Stimulated activated CD4-positive, alpha-beta T cell treated with anti-CD3 and anti-CD28 coated beads, Interleukin-15, amount 100 ng/mL, for 48 hours (primary cell): ENCODE measurements around the gene PSMB8.
A peak's percentile ranks its signal among the peaks of the same experiment; 100 is the strongest.

ENCODE experiments used
- DNase-seq, 2 donors: peaks; one replicate each; pipeline ENCODE4 v3.0.0-alpha.2; 2020; ENCODE audit warnings: low read depth in 2 of 2

Gene PSMB8

DNA sequence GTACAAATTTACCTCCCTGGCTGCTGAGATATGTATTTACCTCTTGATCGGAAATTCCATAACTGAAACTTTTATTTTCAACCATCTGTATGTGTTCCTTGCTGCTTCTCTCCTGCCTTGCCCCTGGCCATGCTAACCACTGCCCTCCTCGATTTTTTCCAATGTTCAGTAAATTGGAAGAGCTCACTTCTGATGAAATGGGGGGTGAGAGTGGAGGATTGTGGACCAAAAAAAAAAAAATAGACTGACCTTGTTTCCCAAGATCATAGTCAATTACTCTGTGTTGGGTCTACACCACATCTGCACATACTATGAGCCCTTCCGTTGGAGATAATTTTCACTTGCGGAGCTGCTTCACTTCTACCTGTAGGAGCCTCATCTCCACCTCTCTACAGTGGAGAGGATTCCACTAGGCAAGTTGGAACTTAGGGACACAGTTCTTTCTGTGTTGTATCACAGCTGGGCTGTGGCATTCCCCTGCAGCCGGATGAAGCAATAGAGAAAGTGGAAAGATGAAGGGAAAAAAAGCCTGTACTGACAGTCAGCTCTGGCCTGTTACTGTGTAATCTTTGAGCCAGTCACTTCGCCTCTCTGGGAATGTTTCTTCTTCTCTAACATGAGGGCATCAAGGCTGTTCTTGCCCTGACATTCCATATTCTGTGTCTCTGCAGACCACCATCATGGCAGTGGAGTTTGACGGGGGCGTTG is 11.8 kb upstream of the PSMB8 start:
- no peak for DNase-seq

DNA sequence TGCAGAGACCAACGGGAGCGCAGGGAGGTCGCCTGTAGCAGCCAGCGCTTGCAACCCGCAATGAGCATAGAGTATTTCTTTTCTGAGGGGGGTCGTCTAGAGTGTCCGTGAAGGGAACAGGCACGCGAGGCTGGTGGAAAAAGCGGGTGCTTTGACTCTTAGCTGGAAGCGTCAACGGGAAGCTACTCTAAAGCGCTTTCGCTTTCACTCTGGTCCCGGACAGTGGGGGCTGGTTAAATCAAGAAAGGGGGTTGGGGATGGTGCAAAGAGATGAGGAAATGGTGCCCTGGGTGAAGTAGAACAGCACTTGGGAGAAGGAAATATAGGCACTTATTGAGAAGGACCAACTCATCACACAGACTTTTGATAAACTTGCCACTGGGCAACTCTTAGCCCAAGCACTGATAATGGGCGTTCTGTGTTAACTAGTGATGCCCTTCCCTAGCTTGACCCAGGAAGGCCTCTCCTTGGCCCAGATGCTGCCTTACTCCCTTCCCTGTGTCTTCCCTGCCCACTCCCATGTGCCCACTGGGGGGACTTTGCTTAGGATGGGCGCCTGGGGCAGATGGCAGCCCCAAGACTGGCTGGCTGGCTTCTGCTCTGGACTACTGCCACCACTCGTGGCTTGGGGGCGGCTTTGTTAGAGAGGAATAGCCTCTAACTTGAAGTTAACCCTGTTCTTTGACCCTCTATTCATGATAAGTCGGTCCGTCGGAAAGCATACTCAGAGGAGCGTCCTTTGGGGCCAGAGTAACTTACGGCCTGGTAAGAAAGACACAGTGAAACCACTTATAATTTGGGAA is 10.7 kb upstream of the PSMB8 start:
- peak in 1 of 2 donors; percentile 42 for DNase-seq

DNA sequence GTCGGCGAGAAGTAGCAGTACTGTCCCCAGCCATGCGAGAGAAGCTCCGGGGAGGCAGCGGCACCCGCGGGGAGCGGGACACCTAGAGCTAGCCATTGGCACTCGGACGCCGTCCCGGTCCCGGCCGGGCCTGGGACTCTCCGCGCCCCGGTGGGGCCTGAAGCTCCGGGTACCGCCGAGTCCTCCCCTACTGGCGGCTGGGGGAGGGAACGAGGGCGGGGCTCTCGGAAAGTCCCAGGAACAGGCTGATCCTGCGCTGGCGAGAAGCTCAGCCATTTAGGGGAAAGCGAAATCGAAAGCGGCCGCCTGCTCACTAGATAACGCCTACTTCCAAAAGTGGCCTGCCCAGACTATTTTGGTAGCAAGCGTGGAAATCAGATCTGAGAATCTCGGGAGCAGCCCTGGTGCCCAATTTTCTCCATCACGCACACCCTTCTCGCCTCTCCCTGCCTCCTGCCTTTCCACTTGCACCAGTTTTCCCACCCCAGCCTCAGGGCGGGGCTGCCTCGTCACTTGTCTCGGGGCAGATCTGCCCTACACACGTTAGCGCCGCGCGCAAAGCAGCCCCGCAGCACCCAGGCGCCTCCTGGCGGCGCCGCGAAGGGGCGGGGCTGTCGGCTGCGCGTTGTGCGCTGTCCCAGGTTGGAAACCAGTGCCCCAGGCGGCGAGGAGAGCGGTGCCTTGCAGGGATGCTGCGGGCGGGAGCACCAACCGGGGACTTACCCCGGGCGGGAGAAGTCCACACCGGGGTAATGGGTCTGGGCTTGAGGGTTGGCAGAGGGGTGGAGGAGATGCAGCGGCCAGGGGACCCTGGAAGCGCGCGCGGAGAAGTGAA is 9.9 kb upstream of the PSMB8 start, which contains the start of the genes PSMB9 and TAP1:
Gene PSMB9 (plus strand): TSS at position 652 of the 835 bp plus-strand sequence. CDS start 38 bp downstream, at position 690.
Gene TAP1 (minus strand): TSS at position 164 of the 835 bp plus-strand sequence. CDS start 68 bp downstream, at position 96.
- DNase-seq, result peak; percentile 93

DNA sequence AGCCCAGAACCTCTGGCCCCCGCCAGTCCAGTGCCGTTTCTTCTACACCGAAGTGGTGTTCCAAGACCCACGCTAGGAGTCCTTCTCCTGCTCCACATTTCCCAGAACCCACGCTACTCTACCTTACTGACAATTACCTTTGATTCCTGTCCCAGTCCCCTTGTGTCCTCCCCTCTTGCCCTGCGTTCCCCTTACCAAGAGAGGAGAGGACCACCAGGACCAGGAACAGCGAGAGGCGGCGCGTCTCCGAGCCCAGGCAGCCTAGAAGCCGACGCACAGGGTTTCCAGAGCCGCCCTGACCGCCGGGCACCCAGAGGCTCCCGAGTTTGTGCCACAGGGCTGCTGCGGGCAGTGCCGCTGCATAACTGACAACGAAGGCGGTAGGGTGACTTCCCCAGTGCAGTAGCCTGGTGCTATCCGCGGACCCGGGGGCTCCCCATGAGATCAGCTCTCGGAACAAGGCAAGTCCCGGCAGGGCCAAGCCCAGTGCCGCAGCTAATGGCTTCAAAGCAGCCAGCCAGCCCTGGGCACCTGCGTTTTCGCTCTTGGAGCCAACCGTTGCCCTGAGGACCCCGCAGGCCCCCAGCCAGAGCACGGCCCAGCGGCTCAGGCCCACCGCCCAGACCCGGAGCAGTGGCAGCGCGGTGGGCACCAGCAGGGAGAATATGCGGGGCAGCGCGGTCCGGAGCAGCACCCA is 9.1 kb upstream of the PSMB8 start:
- DNase-seq, result peak in 1 of 2 donors; percentile 35

DNA sequence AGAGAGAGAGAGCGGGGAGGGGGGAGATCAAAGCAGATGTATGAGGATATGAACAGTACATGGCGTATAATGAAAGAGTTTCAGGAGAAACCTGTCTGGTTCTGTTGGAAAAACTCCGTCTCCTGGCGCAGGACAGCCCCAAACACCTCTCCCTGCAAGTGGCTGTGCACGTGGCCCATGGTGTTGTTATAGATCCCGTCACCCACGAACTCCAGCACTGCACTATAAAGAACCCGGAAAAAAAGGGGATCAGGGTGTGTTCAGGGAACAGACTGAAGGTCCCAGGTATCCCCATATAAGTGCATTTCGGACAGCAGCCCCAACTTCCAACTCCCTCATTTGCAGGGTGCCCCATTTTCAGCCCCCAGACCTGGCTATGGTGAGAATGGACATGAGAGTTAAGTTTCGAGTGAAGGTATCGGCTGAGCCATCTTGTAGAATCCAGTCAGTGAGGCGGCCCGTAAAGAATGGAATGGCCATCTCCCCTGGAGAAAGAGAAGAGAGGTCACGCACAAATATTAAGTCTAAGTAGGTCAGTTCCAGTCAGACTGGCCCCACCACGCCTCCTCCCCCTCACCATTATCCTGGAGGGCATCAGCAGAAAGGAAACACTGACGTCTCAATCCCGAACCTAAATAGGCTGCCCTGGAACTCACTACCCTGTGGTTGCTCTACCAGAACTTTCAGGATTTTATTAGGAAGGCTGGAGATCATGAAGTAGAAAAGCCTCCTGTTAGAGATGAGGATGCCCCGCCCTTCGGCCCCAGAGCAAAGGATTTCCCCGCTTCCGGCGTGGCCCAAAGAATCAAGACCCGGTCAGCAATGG is 8.4 kb upstream of the PSMB8 start:
- DNase-seq, result no peak

DNA sequence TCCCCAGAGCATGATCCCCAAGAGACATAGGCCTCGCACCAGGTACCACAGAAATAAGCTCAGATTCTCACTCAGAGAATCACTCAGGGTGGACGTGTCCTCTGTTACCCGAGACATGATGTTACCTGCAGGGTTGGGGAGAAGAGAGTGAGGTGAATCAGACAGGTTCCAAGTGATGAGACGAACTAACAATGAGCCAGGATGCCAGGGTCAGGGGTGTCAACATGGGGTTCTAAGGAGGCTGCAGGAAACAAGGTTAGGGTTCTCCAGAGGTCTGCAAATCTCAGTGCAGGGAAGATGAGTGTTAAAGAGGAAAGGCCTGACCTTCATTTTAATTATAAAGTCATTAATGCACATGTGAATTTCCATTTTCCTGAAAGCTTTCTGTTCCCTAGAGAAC is 7.2 kb upstream of the PSMB8 start:
- DNase-seq, result no peak

DNA sequence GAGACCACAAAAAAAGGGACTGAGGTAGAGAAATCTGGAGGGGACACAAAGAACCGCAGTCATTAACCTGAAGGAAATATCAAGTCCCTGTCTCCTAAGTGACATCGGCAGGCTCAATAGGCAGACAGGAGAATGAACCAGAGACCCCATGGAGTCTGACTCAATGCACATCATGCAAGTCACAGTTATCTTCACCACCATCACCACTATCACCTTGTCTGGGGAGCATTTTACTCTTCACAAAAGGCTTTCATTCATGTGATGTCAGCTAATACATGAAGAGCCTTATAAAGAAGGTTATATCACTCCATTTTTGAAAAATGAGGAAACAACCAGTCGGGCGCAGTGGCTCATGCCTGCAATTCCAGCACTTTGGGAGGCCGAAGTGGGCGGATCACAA is 5.3 kb upstream of the PSMB8 start:
- DNase-seq, result no peak

DNA sequence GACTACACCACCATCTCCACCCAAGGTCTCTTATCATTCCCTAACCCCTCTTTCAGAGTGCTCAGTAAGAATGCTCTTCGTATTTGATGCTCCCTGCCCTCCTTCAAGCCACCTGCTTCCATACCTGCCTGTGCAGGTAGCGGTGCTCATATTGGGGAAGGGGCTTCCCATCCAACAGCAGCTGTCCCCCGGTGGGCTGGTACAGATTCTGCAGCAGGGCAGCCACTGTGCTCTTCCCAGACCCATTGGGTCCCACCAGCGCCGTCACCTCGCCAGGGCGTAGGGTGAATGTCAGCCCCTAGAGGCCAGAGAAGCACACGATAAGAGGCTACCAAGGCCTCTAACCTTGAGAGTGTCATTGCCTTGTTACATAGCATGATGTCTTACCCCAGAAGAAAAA is 3.9 kb upstream of the PSMB8 start:
- no peak for DNase-seq

DNA sequence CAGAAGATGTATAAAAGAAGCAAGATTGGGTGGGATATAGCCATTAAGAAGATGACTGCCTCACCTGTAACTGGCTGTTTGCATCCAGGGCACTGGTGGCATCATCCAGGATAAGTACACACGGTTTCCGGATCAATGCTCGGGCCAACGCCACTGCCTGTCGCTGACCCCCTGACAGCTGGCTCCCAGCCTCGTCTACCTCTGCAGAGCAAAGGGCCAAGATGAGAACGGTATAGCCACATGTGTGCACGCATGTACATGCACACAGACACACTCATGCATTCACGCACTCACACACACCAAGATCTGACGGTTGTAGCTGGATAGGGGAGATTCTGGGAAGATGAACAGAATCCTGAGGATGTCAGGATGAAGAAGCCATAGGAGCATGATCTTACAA is 3.2 kb upstream of the PSMB8 start:
- no peak for DNase-seq

- DNase-seq, result no peak
These were observed 1.6 kb upstream of the PSMB8 start for GRCh38 chr6:32845384-32845884.

DNA sequence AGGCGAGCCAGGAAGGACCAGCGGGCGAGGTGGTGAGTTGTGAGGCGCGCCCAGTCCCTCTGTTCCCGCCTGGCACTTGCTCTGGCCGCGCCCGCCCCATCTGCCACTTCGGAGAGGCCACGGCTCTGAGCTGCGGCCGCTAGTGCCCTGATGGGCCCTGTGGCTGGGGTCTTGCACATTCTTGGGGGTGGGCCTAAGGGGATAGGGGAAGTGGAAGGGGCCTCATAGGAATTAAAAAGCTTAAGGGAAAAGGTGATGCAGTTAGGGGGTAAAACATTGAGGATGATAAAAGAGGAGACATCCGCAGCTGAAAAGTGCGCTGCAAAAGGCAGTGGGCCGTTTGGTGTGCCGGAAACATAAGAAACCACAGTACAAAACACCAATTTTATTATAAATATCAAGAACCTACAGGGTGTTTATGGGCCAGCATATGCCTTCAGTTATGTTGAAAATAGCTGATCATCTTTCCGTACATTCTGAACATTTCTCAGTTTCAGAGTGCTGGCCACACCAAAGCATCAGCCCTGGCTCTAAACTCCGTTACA is 1.1 kb upstream of the PSMB8 start:
- DNase-seq, result no peak

GRCh38 chr6:32843331-32843978 is 392 bp downstream of the PSMB8 start:
- DNase-seq, result no peak

GRCh38 chr6:32842690-32843089 is 1.2 kb downstream of the PSMB8 start:
- DNase-seq, result no peak

GRCh38 chr6:32842021-32842650 is 1.7 kb downstream of the PSMB8 start:
- DNase-seq, result no peak

DNA sequence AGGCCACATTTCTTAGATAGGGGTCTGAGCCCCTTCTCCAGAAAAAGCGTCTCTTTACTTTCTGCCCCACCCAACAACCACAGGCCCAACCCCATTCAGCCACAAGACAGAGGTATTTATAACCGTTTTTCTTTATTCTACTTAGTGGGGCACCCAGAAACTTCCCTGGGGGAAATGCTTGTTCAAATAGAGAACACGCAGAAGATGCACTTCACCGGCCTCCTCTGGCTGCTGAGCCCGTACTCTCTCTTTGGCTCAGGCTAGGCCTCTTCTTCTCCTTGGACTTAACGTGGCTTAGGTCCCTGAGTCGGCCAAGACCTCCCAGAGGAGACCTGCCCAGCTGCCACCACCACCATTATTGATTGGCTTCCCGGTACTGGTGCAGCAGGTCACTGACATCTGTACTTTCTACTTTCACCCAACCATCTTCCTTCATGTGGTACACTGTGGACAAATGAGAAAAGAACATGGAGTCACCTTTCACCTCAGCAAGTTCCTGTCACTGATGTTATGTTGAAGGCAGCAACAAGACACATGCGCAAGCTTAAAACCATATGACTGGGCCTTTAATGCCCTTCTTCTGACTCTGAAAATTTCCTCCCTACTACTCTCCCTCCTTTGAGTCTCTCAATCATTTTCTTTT is 3.1 kb downstream of the PSMB8 start:
- DNase-seq, result no peak

DNA sequence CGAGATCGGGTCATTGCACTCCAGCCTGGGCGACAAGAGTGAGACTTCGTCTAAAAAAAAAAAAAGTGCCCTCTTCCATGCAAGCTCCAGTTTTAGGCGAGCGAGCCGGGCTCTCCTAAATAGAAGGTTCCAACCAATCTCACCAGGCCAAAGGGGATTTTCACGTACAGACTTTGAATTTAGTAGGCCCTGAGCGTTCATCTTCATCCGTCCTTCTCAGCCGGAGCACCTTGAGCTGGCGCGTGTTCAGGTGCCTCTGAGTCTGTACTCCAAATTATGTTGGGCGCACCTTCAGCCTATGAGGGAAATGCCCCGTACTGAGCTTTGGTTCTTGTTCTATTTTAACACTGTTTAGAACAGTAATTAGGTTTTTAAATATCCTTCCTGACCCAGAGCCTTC is 4.5 kb downstream of the PSMB8 start:
- DNase-seq, result no peak

DNA sequence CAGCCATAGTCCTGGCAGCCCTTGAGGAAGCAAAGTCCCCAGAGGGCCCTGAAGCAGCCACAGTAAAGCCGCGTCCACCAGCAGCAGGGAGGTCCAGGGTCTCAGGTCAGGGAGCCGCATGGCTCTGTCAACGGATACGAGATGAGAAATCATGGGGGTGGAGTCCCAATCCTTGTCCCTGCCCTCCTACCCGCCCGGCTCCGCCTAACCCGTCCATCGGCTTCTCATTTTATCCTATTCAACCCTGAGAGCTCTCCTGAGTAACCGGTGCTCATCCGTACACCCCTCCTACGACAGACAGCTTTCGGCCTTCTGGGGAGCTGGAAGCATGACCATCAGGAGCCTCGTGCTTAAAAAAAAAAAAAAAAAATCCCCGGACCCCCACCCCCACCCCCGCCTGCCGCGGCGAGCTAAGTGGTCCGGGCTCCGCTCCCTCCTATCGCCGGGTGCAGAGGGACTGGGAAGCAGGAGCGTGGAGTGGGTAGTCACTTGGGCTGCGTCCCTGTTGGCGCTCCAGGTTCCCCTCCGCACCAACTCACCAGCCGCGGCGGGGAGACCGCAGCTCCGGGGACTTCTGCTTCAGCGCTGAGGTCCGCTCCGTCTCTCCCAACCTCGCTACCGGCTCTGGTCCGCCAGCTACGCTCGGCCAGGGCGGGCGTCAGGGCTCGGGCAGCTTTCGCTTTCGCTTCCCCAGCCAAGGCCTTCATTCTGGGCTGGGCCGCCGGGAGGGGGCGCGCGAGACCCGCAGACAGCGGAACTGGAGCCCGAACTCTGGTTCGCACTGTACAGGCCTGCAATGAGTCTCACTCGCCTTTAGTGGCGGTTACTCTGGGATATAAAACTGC is 5.5 kb downstream of the PSMB8 start, which contains the start of gene TAP2:
Gene TAP2 (minus strand): TSS at position 626 of the 845 bp plus-strand sequence. CDS start 506 bp downstream, at position 120.
- DNase-seq, result peak; percentile 94 to 95
